Lower lobe of right lung (tissue), 2 donors: ENCODE results near the gene PPP1R12B. TPM values are rescaled to one million over a fixed set of nuclear protein-coding genes. Genes with fewer than 3 reads are reported as not detected.
"Not testable (repeated sequence)": the region's sequence is repeated elsewhere in the genome, so short reads cannot be mapped to it uniquely, and the experiment has no call there.

Experiments used
- ATAC-seq, 2 donors: fragments of 200-7000 bp; cut with Tn5 transposase; one replicate each; pipeline ENCODE4 v1.9.1; 2020 to 2022; ENCODE audit warnings: mild to moderate bottlenecking in 2 of 2, moderate library complexity in 2 of 2
- DNase-seq: peaks from one replicate; pipeline ENCODE4 v3.0.0-alpha.2; 2020
- H3K27ac ChIP-seq: fragments of 200-600 bp; one replicate; pipeline ENCODE4 v1.8.0; 2022
- H3K27me3 ChIP-seq: fragments of 200-600 bp; one replicate; pipeline ENCODE4 v1.8.0; 2022; ENCODE audit warnings: low read depth
- H3K36me3 ChIP-seq: fragments of 200-600 bp; one replicate; pipeline ENCODE4 v1.8.0; 2022; ENCODE audit warnings: mild to moderate bottlenecking
- H3K4me1 ChIP-seq: fragments of 200-600 bp; one replicate; pipeline ENCODE4 v1.8.0; 2022
- H3K4me3 ChIP-seq: fragments of 200-600 bp; one replicate; pipeline ENCODE4 v1.8.0; 2022; ENCODE audit warnings: mild to moderate bottlenecking
- H3K9me3 ChIP-seq: fragments of 200-600 bp; one replicate; pipeline ENCODE4 v1.8.0; 2022
- CTCF ChIP-seq: fragments of 200-600 bp; IDR thresholded peaks from one replicate; pipeline ENCODE4 v1.8.0; 2022; ENCODE audit warnings: antibody characterized with exemption, mild to moderate bottlenecking
- intact Hi-C: fragments of 100-400 bp; cut with DNase I; formaldehyde crosslinking; loops from one replicate; pipeline ENCODE4 v1.11.0; 2022
- total RNA-seq: library from RNA; stranded (reverse); fragmentation: NEBNext Ultra II Directional; extraction: Animal tissue kit (Norgen Biotek cat#: 25700); gene quantifications from one replicate; pipeline ENCODE4 v1.2.1, GENCODE V29; 2021
- donor health status: DM: no; HTN: yes; CAD: no; lungs with severe emphysema.

Gene PPP1R12B
- total RNA-seq, 1 donor from 2014 or later = 41.4 TPM

GRCh38 chr1:202376247-202376646 lies 27.7 kb downstream of the PPP1R12B start:
- intact Hi-C loops = no loop called here
- Histone ChIP-seq H3K27me3 (no peaks in the 10 kb centered on the region), H3K4me3 (no peak overlapping the region), H3K9me3 (no peaks in the 10 kb centered on the region), H3K27ac (no peak overlapping the region), H3K36me3 (no peaks in the 10 kb centered on the region), H3K4me1 (no peaks in the 10 kb centered on the region)
- DNase-seq (no peak), ATAC-seq (no peak)
- no peak for TF ChIP-seq CTCF

- H3K36me3 ChIP-seq, DNase-seq, H3K27ac ChIP-seq, H3K9me3 ChIP-seq, H3K4me1 ChIP-seq, H3K27me3 ChIP-seq, H3K4me3 ChIP-seq, intact Hi-C loops: not testable (repeated sequence)
- ATAC-seq = peak; percentile 75 to 79
Observed at GRCh38 chr1:202379884-202380529, 31.5 kb downstream of the PPP1R12B start.

GRCh38 chr1:202380535-202380934 lies 32.0 kb downstream of the PPP1R12B start:
- H3K27ac ChIP-seq, H3K36me3 ChIP-seq, H3K4me3 ChIP-seq, H3K4me1 ChIP-seq, intact Hi-C loops, H3K9me3 ChIP-seq, H3K27me3 ChIP-seq, DNase-seq: not testable (repeated sequence)
- peak in 1 of 2 donors; percentile 68 for ATAC-seq

GRCh38 chr1:202381867-202382266 lies 33.4 kb downstream of the PPP1R12B start:
- ATAC-seq, intact Hi-C loops, H3K27me3 ChIP-seq, H3K27ac ChIP-seq, H3K9me3 ChIP-seq, DNase-seq, H3K4me1 ChIP-seq, H3K36me3 ChIP-seq, H3K4me3 ChIP-seq: not testable (repeated sequence)

- H3K4me3 ChIP-seq, intact Hi-C loops, H3K27me3 ChIP-seq, H3K9me3 ChIP-seq, ATAC-seq, DNase-seq, H3K36me3 ChIP-seq, H3K27ac ChIP-seq, H3K4me1 ChIP-seq: not testable (repeated sequence)
Observed at GRCh38 chr1:202395831-202396230, 47.3 kb downstream of the PPP1R12B start.

GRCh38 chr1:202397256-202397655 lies 48.8 kb downstream of the PPP1R12B start:
- intact Hi-C loops = no loop called here
- H3K27ac ChIP-seq = no peak overlapping the region
- H3K27me3 ChIP-seq = no peaks in the 10 kb centered on the region
- H3K36me3 ChIP-seq = no peaks in the 10 kb centered on the region
- H3K4me1 ChIP-seq = no peaks in the 10 kb centered on the region
- DNase-seq (no peak), ATAC-seq (no peak)
- H3K4me3 ChIP-seq = no peak overlapping the region
- no peaks in the 10 kb centered on the region for H3K9me3 ChIP-seq
- TF ChIP-seq CTCF = no peak

- ATAC-seq, intact Hi-C loops, H3K27ac ChIP-seq: not testable (repeated sequence)
Observed at GRCh38 chr1:202398439-202398838, 49.9 kb downstream of the PPP1R12B start.

GRCh38 chr1:202401771-202402170 lies 53.3 kb downstream of the PPP1R12B start:
- H3K9me3 ChIP-seq, H3K4me3 ChIP-seq, DNase-seq, H3K27me3 ChIP-seq, intact Hi-C loops, ATAC-seq, H3K4me1 ChIP-seq, H3K27ac ChIP-seq, H3K36me3 ChIP-seq: not testable (repeated sequence)

More at GRCh38 chr1:202398439-202398838, 49.9 kb downstream of the PPP1R12B start:
- H3K4me1 ChIP-seq, H3K4me3 ChIP-seq, H3K27me3 ChIP-seq, DNase-seq, H3K36me3 ChIP-seq, H3K9me3 ChIP-seq: not testable (repeated sequence)

GRCh38 chr1:202403381-202403780 lies 54.9 kb downstream of the PPP1R12B start:
- H3K4me3 ChIP-seq, H3K4me1 ChIP-seq, H3K27ac ChIP-seq, H3K9me3 ChIP-seq, H3K27me3 ChIP-seq, intact Hi-C loops, H3K36me3 ChIP-seq, ATAC-seq, DNase-seq: not testable (repeated sequence)
